ENCODE measurements around the gene PRKAG1. TPM values are rescaled to one million over a fixed set of nuclear protein-coding genes. Genes with fewer than 3 reads are reported as not detected.

The PRKAG1 gene
- total RNA-seq, 1 experiment from 2014 or later, result 41.6 TPM

GRCh38 chr12:49030714-49031572 lies 12.4 kb upstream of the PRKAG1 start:
- no peak for ATAC-seq
- no peaks in the 10 kb centered on the region for H3K9me3 Mint-ChIP-seq
- H3K27ac Mint-ChIP-seq, result no peak overlapping the region
- peaks cover 55% of the 10 kb centered on the region for H3K36me3 Mint-ChIP-seq
- H3K4me1 Mint-ChIP-seq, result no peaks in the 10 kb centered on the region
- POLR2A ChIA-PET, result interaction anchor here (0.6 to 1.7 kb wide), 3 partner anchors 11 to 99 kb away, joined by 3 to 4 read pairs (median 3); no protein-coding TSS in a partner anchor
- no peak for DNase-seq (ENCODE audit: low spot score)
- TF ChIP-seq ZNF425 (CRISPR knock-in tag; conservative IDR thresholded peaks at IDR 0.05), result no peak
- no peak for TF ChIP-seq JAZF1 (CRISPR knock-in tag; IDR thresholded peaks at IDR 0.05)
- no peak for TF ChIP-seq NR3C1 (CRISPR knock-in tag; conservative IDR thresholded peaks at IDR 0.05; ENCODE audit: low read depth)
- TF ChIP-seq PRDM15 (CRISPR knock-in tag; IDR thresholded peaks at IDR 0.05), result no peak
- no peak for TF ChIP-seq FOXP4 (CRISPR knock-in tag; IDR thresholded peaks at IDR 0.05)
- no peak for TF ChIP-seq SOX15 (CRISPR knock-in tag; IDR thresholded peaks at IDR 0.05)
- no peak for TF ChIP-seq TCF7 (CRISPR knock-in tag; IDR thresholded peaks at IDR 0.05; ENCODE audit: low read depth)
- no peak for TF ChIP-seq GRHL2 (CRISPR knock-in tag; IDR thresholded peaks at IDR 0.05; ENCODE audit: insufficient replicate concordance, severe bottlenecking)
- no peak overlapping the region for H3K4me3 Mint-ChIP-seq
- CTCF ChIA-PET, result interaction anchor here (1.0 to 2.4 kb wide), 3 partner anchors 13 to 57 kb away, joined by 4 to 8 read pairs (median 8); no protein-coding TSS in a partner anchor
- H3K27me3 Mint-ChIP-seq (ENCODE audit: low read depth), result no peaks in the 10 kb centered on the region

- no peak overlapping the region for H3K27ac Mint-ChIP-seq
- POLR2A ChIA-PET, result interaction anchor here (0.6 to 0.9 kb wide), 2 partner anchors 10 to 12 kb away, joined by 3 to 4 read pairs; no protein-coding TSS in a partner anchor
- no peaks in the 10 kb centered on the region for H3K27me3 Mint-ChIP-seq (ENCODE audit: low read depth)
- no peaks in the 10 kb centered on the region for H3K4me1 Mint-ChIP-seq
- ATAC-seq (no peak), DNase-seq (ENCODE audit: low spot score) (no peak)
- H3K4me3 Mint-ChIP-seq, result no peak overlapping the region
- H3K36me3 Mint-ChIP-seq, result peaks cover 55% of the 10 kb centered on the region
- CTCF ChIA-PET, result interaction anchor here (1.0 to 2.4 kb wide), 4 partner anchors 10 to 58 kb away, joined by 4 to 8 read pairs (median 7); no protein-coding TSS in a partner anchor
- no peaks in the 10 kb centered on the region for H3K9me3 Mint-ChIP-seq
- TF ChIP-seq MAX (CRISPR knock-in tag; IDR thresholded peaks at IDR 0.05), result no peak
- TF ChIP-seq ZNF121 (CRISPR knock-in tag; IDR thresholded peaks at IDR 0.05), result no peak
- no peak for TF ChIP-seq ZBTB21 (CRISPR knock-in tag; IDR thresholded peaks at IDR 0.05; ENCODE audit: borderline replicate concordance)
- no peak for TF ChIP-seq RORB (CRISPR knock-in tag; IDR thresholded peaks at IDR 0.05)
- TF ChIP-seq SP1 (CRISPR knock-in tag; conservative IDR thresholded peaks at IDR 0.05), result no peak
- TF ChIP-seq ZNF671 (CRISPR knock-in tag; IDR thresholded peaks at IDR 0.05), result no peak
Measured at GRCh38 chr12:49030119-49030518, 11.5 kb upstream of the PRKAG1 start.
